Calu3 (cell line): Measurements from ENCODE around the gene UNC45B. TPM values are rescaled to one million over a fixed set of nuclear protein-coding genes. Genes with fewer than 3 reads are reported as not detected.
"Not testable (repeated sequence)": the region's sequence is repeated elsewhere in the genome, so short reads cannot be mapped to it uniquely, and the experiment has no call there.

ENCODE experiments used
- BruUV-seq: library from RNA; stranded (reverse); fragments of 400-500 nt; replicated peaks from 2 replicates; lab custom pipeline; 2021; lab: Mats Ljungman, UMichigan
- CTCF ChIA-PET: fragments of 300-600 bp; sonication (Branson Sonifier 250); formaldehyde crosslinking; loops from one replicate; lab custom pipeline; 2022; ENCODE audit warnings: antibody characterized with exemption; lab: Charles Lee
- DNase-seq: peaks from one replicate; pipeline ENCODE4 v3.0.0; 2022
- H3K27ac Mint-ChIP-seq: one replicate; pipeline ENCODE4 v1.8.0; 2022; ENCODE audit warnings: mixed read lengths; ENCODE audit not compliant: unreplicated experiment
- H3K27me3 Mint-ChIP-seq: one replicate; pipeline ENCODE4 v1.8.0; 2022; ENCODE audit warnings: mixed read lengths; ENCODE audit not compliant: unreplicated experiment
- H3K36me3 Mint-ChIP-seq: one replicate; pipeline ENCODE4 v1.8.0; 2022; ENCODE audit warnings: mild to moderate bottlenecking, moderate library complexity, mixed read lengths; ENCODE audit not compliant: insufficient read depth, unreplicated experiment
- H3K4me1 Mint-ChIP-seq: one replicate; pipeline ENCODE4 v1.8.0; 2022; ENCODE audit warnings: mild to moderate bottlenecking, low read depth, mixed read lengths; ENCODE audit not compliant: unreplicated experiment
- H3K4me3 Mint-ChIP-seq: one replicate; pipeline ENCODE4 v1.8.0; 2022; ENCODE audit warnings: mild to moderate bottlenecking, low read depth, moderate library complexity, mixed read lengths; ENCODE audit not compliant: unreplicated experiment
- H3K9me3 Mint-ChIP-seq: one replicate; pipeline ENCODE4 v1.8.0; 2022; ENCODE audit warnings: low read depth, mixed read lengths; ENCODE audit not compliant: unreplicated experiment
- CTCF ChIP-seq: fragments of 200-600 bp; IDR thresholded peaks from one replicate; pipeline ENCODE4 v1.8.0; 2022; ENCODE audit warnings: antibody characterized with exemption; ENCODE audit not compliant: unreplicated experiment
- intact Hi-C: fragments of 100-400 bp; cut with micrococcal nuclease; formaldehyde crosslinking; loops from one replicate; pipeline ENCODE4 v1.10.0; 2022; ENCODE audit not compliant: unreplicated experiment
- total RNA-seq: library from RNA; stranded (reverse); gene quantifications from 2 replicates; pipeline ENCODE4 v1.2.3, GENCODE V29; 2022

The UNC45B gene
- total RNA-seq, 1 experiment from 2014 or later = not detected

GRCh38 chr17:35188111-35188510 lies 40.5 kb downstream of the UNC45B start:
- no peak for DNase-seq
- Mint-ChIP-seq H3K27me3 (peaks cover 78% of the 10 kb centered on the region), H3K27ac (no peak overlapping the region), H3K4me1 (no peaks in the 10 kb centered on the region), H3K4me3 (no peak overlapping the region), H3K9me3 (no peaks in the 10 kb centered on the region), H3K36me3 (no peaks in the 10 kb centered on the region)
- CTCF ChIA-PET = no interaction called here
- no TSS peak for BruUV-seq
- intact Hi-C loops = no loop called here
- no peak for TF ChIP-seq CTCF

GRCh38 chr17:35189291-35189690 lies 41.7 kb downstream of the UNC45B start:
- no peak for TF ChIP-seq CTCF
- Mint-ChIP-seq H3K4me1 (no peaks in the 10 kb centered on the region), H3K27ac (no peak overlapping the region), H3K9me3 (peaks cover 2% of the 10 kb centered on the region), H3K36me3 (no peaks in the 10 kb centered on the region), H3K4me3 (no peak overlapping the region), H3K27me3 (peaks cover 75% of the 10 kb centered on the region)
- BruUV-seq = no TSS peak
- intact Hi-C loops = no loop called here
- CTCF ChIA-PET = interaction anchor here (0.5 kb wide), 1 partner anchor 54 kb away, joined by 3 read pairs; the partner anchor contains the start of gene SLFN5
- no peak for DNase-seq

- no peak for TF ChIP-seq CTCF
- H3K36me3 Mint-ChIP-seq = no peaks in the 10 kb centered on the region
- no peak for DNase-seq
- no peak overlapping the region for H3K4me3 Mint-ChIP-seq
- peaks cover 7% of the 10 kb centered on the region for H3K9me3 Mint-ChIP-seq
- no peaks in the 10 kb centered on the region for H3K4me1 Mint-ChIP-seq
- intact Hi-C loops = no loop called here
- CTCF ChIA-PET = no interaction called here
- H3K27me3 Mint-ChIP-seq = peaks cover 56% of the 10 kb centered on the region
- no peak overlapping the region for H3K27ac Mint-ChIP-seq
- no TSS peak for BruUV-seq
These were observed 43.5 kb downstream of the UNC45B start for GRCh38 chr17:35191001-35191695.

- TF ChIP-seq CTCF = no peak
- Mint-ChIP-seq H3K4me1 (no peaks in the 10 kb centered on the region), H3K9me3 (peaks cover 7% of the 10 kb centered on the region), H3K4me3 (no peak overlapping the region), H3K36me3 (no peaks in the 10 kb centered on the region), H3K27me3 (peaks cover 41% of the 10 kb centered on the region), H3K27ac (no peak overlapping the region)
- DNase-seq = no peak
- intact Hi-C loops = no loop called here
- CTCF ChIA-PET = no interaction called here
- no TSS peak for BruUV-seq
These were observed 45.1 kb downstream of the UNC45B start for GRCh38 chr17:35192708-35193107.

DNA sequence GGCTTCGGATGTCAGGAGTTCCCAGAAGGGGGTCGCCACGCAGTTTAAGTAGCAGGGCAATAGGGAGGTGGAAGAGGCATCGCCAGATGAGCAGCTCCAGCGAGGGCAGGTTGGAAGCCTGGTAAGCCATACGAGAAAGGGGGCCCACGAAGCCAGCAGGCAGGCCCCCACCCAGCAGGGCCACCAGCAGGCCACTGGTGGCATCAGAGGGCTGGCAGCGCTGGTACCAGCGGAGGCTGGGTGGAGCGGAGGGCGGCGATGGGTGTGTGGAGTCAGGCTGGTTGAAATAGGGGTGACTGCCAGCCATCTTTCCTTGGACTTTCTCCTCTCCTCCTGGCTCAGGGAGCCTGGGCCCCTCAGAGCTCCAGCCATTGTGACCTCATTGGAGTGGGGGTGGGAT lies 46.4 kb downstream of the UNC45B start, which contains the start of gene SLC35G3:
Gene SLC35G3 (minus strand): TSS at position 393 of the 400 bp plus-strand sequence. CDS start 86 bp downstream, at position 307.
- H3K4me1 Mint-ChIP-seq, H3K9me3 Mint-ChIP-seq, H3K4me3 Mint-ChIP-seq, BruUV-seq, H3K27ac Mint-ChIP-seq, CTCF ChIA-PET, H3K36me3 Mint-ChIP-seq, intact Hi-C loops, DNase-seq: not testable (repeated sequence)
- peaks cover 35% of the 10 kb centered on the region for H3K27me3 Mint-ChIP-seq

DNA sequence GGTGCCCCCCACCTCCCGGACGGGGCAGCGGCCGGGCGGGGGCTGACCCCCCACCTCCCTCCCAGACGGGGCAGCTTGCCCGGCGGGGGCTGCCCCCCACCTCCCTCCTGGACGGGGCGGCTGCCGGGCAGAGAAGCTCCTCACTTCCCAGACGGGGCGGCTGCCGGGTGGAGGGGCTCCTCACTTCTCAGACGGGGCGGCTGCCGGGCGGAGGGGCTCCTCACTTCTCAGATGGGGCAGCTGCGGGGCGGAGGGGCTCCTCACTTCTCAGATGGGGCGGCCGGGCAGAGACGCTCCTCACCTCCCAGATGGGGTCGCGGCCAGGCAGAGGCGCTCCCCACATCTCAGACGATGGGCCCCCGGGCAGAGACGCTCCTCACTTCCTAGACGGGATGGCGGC lies 47.4 kb downstream of the UNC45B start:
- intact Hi-C loops, DNase-seq, H3K36me3 Mint-ChIP-seq, BruUV-seq, CTCF ChIA-PET, H3K4me1 Mint-ChIP-seq, H3K4me3 Mint-ChIP-seq, H3K27ac Mint-ChIP-seq: not testable (repeated sequence)
- peaks cover 10% of the 10 kb centered on the region for H3K9me3 Mint-ChIP-seq
- peaks cover 35% of the 10 kb centered on the region for H3K27me3 Mint-ChIP-seq

- H3K27ac Mint-ChIP-seq, H3K4me1 Mint-ChIP-seq, CTCF ChIA-PET, H3K36me3 Mint-ChIP-seq, DNase-seq, H3K4me3 Mint-ChIP-seq, BruUV-seq, intact Hi-C loops: not testable (repeated sequence)
- Mint-ChIP-seq H3K9me3 (peaks cover 11% of the 10 kb centered on the region), H3K27me3 (peaks cover 60% of the 10 kb centered on the region)
These were observed 55.0 kb downstream of the UNC45B start for GRCh38 chr17:35202582-35202981.
